H1 (cell line): ENCODE results near the gene ST6GALNAC3. TPM values are rescaled to one million over a fixed set of nuclear protein-coding genes. Genes with fewer than 3 reads are reported as not detected.

Experiments used
- CTCF ChIA-PET: fragments of 300-600 bp; sonication (Branson Sonifier 250); formaldehyde crosslinking; loops from one replicate; lab custom pipeline; 2021; ENCODE audit not compliant: partially characterized antibody; lab: Charles Lee
- POLR2A ChIA-PET: fragments of 300-600 bp; sonication (Branson Sonifier 250); formaldehyde crosslinking; loops from one replicate; lab custom pipeline; 2021; ENCODE audit warnings: inconsistent platforms; ENCODE audit not compliant: partially characterized antibody; lab: Charles Lee
- DNase-seq, 2 experiments: peaks; one replicate each; pipeline versions ENCODE4 v3.0.0 to v3.0.0-alpha.2; 2010 to 2022; ENCODE audit warnings: low spot score in 2 of 2, low read depth in 1 of 2, mixed read lengths in 1 of 2
- FAIRE-seq: peaks from 2 replicates; lab custom pipeline; 2011; peaks lifted over from hg19 to GRCh38; lab: Jason Lieb, UNC
- H2AFZ ChIP-seq: 2 replicates; pipeline ENCODE4 v1.8.1; 2012; ENCODE audit warnings: low read length, inconsistent platforms
- H2AK5ac ChIP-seq: 2 replicates; pipeline ENCODE4 v1.6.1; 2013; ENCODE audit warnings: low read depth, low read length
- H2BK120ac ChIP-seq: replicated peaks from 2 replicates; pipeline ENCODE3; 2013; ENCODE audit warnings: low read depth, low read length, inconsistent platforms
- H2BK12ac ChIP-seq: 2 replicates; pipeline ENCODE4 v1.6.1; 2013; ENCODE audit warnings: low read depth, low read length
- H2BK15ac ChIP-seq: 2 replicates; pipeline ENCODE4 v1.6.1; 2013; ENCODE audit warnings: low read length
- H2BK20ac ChIP-seq: 2 replicates; pipeline ENCODE4 v1.6.1; 2013; ENCODE audit warnings: low read length
- H2BK5ac ChIP-seq: 2 replicates; pipeline ENCODE4 v1.6.1; 2013; ENCODE audit warnings: low read depth, low read length
- H3K14ac ChIP-seq: 2 replicates; pipeline ENCODE4 v1.6.1; 2013; ENCODE audit warnings: inconsistent platforms; ENCODE audit not compliant: insufficient read length
- H3K18ac ChIP-seq: 2 replicates; pipeline ENCODE4 v1.6.1; 2013; ENCODE audit warnings: low read length; ENCODE audit errors: extremely low read depth
- H3K23ac ChIP-seq: 2 replicates; pipeline ENCODE4 v1.6.1; 2013; ENCODE audit warnings: inconsistent platforms; ENCODE audit not compliant: insufficient read length
- H3K23me2 ChIP-seq: 2 replicates; pipeline ENCODE4 v1.6.1; 2013; ENCODE audit warnings: low read depth, low read length
- H3K27ac ChIP-seq: 2 replicates; pipeline ENCODE4 v1.6.1; 2011; ENCODE audit warnings: low read depth, low read length, inconsistent platforms
- H3K27me3 ChIP-seq, 4 experiments: replicated peaks in 1 of 4; 1 replicate in 1 of 4; 2 replicates in 3 of 4; pipeline versions ENCODE4 v1.6.1 to v1.8.1; 2011 to 2013; ENCODE audit warnings: low read length in 3 of 4, mild to moderate bottlenecking in 3 of 4, inconsistent platforms in 2 of 4, mixed read lengths in 2 of 4, moderate library complexity in 1 of 4; ENCODE audit not compliant: control insufficient read depth in 3 of 4, insufficient read depth in 3 of 4; ENCODE audit errors: extremely low read depth in 1 of 4
- H3K36me3 ChIP-seq, 4 experiments: 2 replicates each; pipeline versions ENCODE4 v1.6.1 to v1.8.1; 2011 to 2013; ENCODE audit warnings: mild to moderate bottlenecking in 4 of 4, low read length in 3 of 4, moderate library complexity in 2 of 4, control low read depth in 1 of 4, inconsistent platforms in 1 of 4; ENCODE audit not compliant: insufficient read depth in 4 of 4, control insufficient read depth in 2 of 4
- H3K4ac ChIP-seq: replicated peaks from 2 replicates; pipeline ENCODE3; 2013; ENCODE audit warnings: low read length, low read depth, mixed read lengths, inconsistent platforms; ENCODE audit not compliant: insufficient read length
- H3K4me1 ChIP-seq, 4 experiments: replicated peaks in 1 of 4; 1 replicate in 1 of 4; 2 replicates in 3 of 4; pipeline versions ENCODE4 v1.6.1 to v1.8.1; 2011 to 2013; ENCODE audit warnings: low read length in 3 of 4, inconsistent platforms in 2 of 4, mixed read lengths in 1 of 4; ENCODE audit not compliant: insufficient read depth in 4 of 4, control insufficient read depth in 3 of 4
- H3K4me2 ChIP-seq, 2 experiments: 2 replicates each; pipeline versions ENCODE4 v1.6.1 to v1.8.1; 2011 to 2013; ENCODE audit warnings: low read depth in 2 of 2, low read length in 2 of 2, control low read depth in 1 of 2, inconsistent platforms in 1 of 2, mild to moderate bottlenecking in 1 of 2; ENCODE audit not compliant: insufficient read depth in 1 of 2
- H3K4me3 ChIP-seq, 4 experiments: fragments of 200-600, 300-600 bp in 1 of 4; sonication (generic), shearing (Covaris generic), sonication (Bioruptor Twin) in 1 of 4; 2 replicates each; pipeline versions ENCODE4 v1.5.1 to v1.8.1; 2011 to 2016; ENCODE audit warnings: low read length in 4 of 4, low read depth in 3 of 4, control low read depth in 2 of 4, inconsistent platforms in 2 of 4, mild to moderate bottlenecking in 2 of 4, mixed read lengths in 1 of 4, moderate library complexity in 1 of 4; ENCODE audit not compliant: insufficient read depth in 2 of 4; ENCODE audit errors: extremely low read depth in 1 of 4
- H3K56ac ChIP-seq: replicated peaks from 2 replicates; pipeline ENCODE3; 2013; ENCODE audit warnings: low read depth, mild to moderate bottlenecking, mixed read lengths, low read length, inconsistent platforms; ENCODE audit not compliant: insufficient read length
- H3K79me1 ChIP-seq: 2 replicates; pipeline ENCODE4 v1.6.1; 2013; ENCODE audit warnings: low read depth, low read length, control low read depth
- H3K79me2 ChIP-seq, 2 experiments: 2 replicates each; pipeline versions ENCODE4 v1.6.1 to v1.8.1; 2012 to 2013; ENCODE audit warnings: low read length in 2 of 2, mild to moderate bottlenecking in 2 of 2, inconsistent platforms in 1 of 2; ENCODE audit not compliant: insufficient read depth in 2 of 2, control insufficient read depth in 1 of 2
- H3K9ac ChIP-seq, 4 experiments: replicated peaks in 1 of 4; 1 replicate in 1 of 4; 2 replicates in 3 of 4; pipeline versions ENCODE4 v1.6.1 to v1.8.1; 2011 to 2013; ENCODE audit warnings: low read depth in 3 of 4, low read length in 3 of 4, control low read depth in 2 of 4, mild to moderate bottlenecking in 2 of 4, moderate library complexity in 2 of 4, inconsistent platforms in 1 of 4; ENCODE audit errors: extremely low read depth in 1 of 4
- H3K9me3 ChIP-seq, 2 experiments: 2 replicates each; pipeline versions ENCODE4 v1.6.1 to v1.8.1; 2012 to 2013; ENCODE audit warnings: mild to moderate bottlenecking in 2 of 2, moderate library complexity in 2 of 2, control low read depth in 1 of 2, inconsistent platforms in 1 of 2, low read depth in 1 of 2, low read length in 1 of 2, mixed read lengths in 1 of 2; ENCODE audit not compliant: insufficient read depth in 2 of 2
- H4K20me1 ChIP-seq, 2 experiments: replicated peaks in 1 of 2; 2 replicates each; pipeline versions ENCODE3 to v1.8.1; 2011 to 2013; ENCODE audit warnings: inconsistent platforms in 2 of 2, low read length in 2 of 2, mild to moderate bottlenecking in 1 of 2; ENCODE audit not compliant: insufficient read depth in 2 of 2, control insufficient read depth in 1 of 2
- H4K5ac ChIP-seq: 2 replicates; pipeline ENCODE4 v1.6.1; 2013; ENCODE audit warnings: low read length, low read depth, mixed read lengths, inconsistent platforms; ENCODE audit not compliant: insufficient read length
- H4K8ac ChIP-seq: 2 replicates; pipeline ENCODE4 v1.8.0; 2013; ENCODE audit warnings: mild to moderate bottlenecking, moderate library complexity, low read length, inconsistent platforms; ENCODE audit not compliant: insufficient read depth; ENCODE audit errors: extremely low read depth
- H4K91ac ChIP-seq: replicated peaks from 2 replicates; pipeline ENCODE3; 2013; ENCODE audit warnings: low read length, mixed read lengths, inconsistent platforms; ENCODE audit not compliant: insufficient read length
- WGBS, 2 experiments: shearing (Covaris generic) in 1 of 2; methylation state at CpG; one replicate each; pipeline versions ENCODE4 v1.1.6 to v1.1.7; 2013 to 2015; ENCODE audit warnings: low lambda C conversion rate in 2 of 2, mixed read lengths in 2 of 2, inconsistent platforms in 1 of 2, low coverage in 1 of 2, missing lambda C conversion rate in 1 of 2; ENCODE audit not compliant: insufficient replicate concordance in 2 of 2, insufficient coverage in 1 of 2, insufficient read length in 1 of 2; ENCODE audit errors: extremely low coverage in 1 of 2, missing lambda C conversion rate in 1 of 2; 5-methylcytosine and 5-hydroxymethylcytosine counted together
- polyA plus RNA-seq, 7 experiments: library from polyadenylated mRNA; depleted of rRNA in 3 of 7; stranded (reverse) in 5 of 7; unstranded in 2 of 7; fragments of >200 nt in 5 of 7; fragments of 200-250 nt in 2 of 7; gene quantifications; 1 replicate in 5 of 7; 2 replicates in 1 of 7; 4 replicates in 1 of 7; pipeline versions ENCODE4 v1.2.1 to v1.2.3, GENCODE V29; 2011 to 2013; ENCODE audit warnings: missing spikeins in 2 of 7, mixed read lengths in 2 of 7
- total RNA-seq: library from RNA; stranded (reverse); fragmentation: NEBNext Ultra II Directional; extraction: Animal tissue kit (Norgen Biotek cat#: 25700); gene quantifications from 2 replicates; pipeline ENCODE4 v1.2.1, GENCODE V29; 2021
- TF ChIP-seq, protein P1 (sequence below): IDR thresholded peaks from 2 replicates; pipeline ENCODE4 v1.6.1; 2012; ENCODE audit warnings: low read length, inconsistent platforms

Gene ST6GALNAC3
- total and polyA plus RNA-seq, 2 of the 8 experiments (the other 6 are each of a cell fraction or from before 2014, with no cell fraction given), result 4.9 to 19.0 TPM

DNA sequence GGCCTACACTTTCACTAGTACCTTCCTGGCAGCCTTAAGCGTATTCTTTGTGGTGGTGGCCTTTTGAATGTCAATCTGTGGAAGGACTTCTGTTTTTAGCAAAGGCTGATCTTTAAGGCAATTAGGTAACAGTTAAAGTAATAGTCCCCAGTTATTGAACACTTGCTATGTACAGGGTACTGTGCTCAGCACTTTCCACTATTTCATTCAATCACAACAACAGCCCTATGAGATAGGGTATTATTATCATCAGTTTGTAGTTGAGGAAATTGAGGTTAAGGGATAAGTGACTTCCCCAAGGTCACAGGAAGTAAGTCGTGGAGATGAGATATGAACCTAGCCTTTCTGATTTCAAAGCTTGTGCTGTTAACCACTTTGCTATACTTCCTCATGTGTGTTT is 185.7 kb downstream of the ST6GALNAC3 start:
- H3K4me2 ChIP-seq, result no peak overlapping the region
- no peak overlapping the region for H3K27ac ChIP-seq
- H3K36me3 ChIP-seq, result no peaks in the 10 kb centered on the region
- H3K56ac ChIP-seq, result no peak overlapping the region
- no peak overlapping the region for H3K18ac ChIP-seq
- H2AK5ac ChIP-seq, result no peak overlapping the region
- 93% methylated on average over 2 of the region's 2 CpGs; no CpG with 5 or more reads in 1 of the 2 experiments for WGBS, 2 experiments
- H4K20me1 ChIP-seq, result no peaks in the 10 kb centered on the region
- no peak for DNase-seq
- no peak overlapping the region for H2AFZ ChIP-seq
- H4K91ac ChIP-seq, result no peak overlapping the region
- H3K23ac ChIP-seq, result no peak overlapping the region
- H3K4ac ChIP-seq, result no peak overlapping the region
- no peak overlapping the region for H3K9ac ChIP-seq
- H3K4me3 ChIP-seq, result no peak overlapping the region
- ChIA-PET POLR2A (no interaction called here), CTCF (interaction anchor here (0.6 kb wide), 1 partner anchor 228 kb away, joined by 3 read pairs; no protein-coding TSS in a partner anchor)
- no peak for FAIRE-seq
- no peaks in the 10 kb centered on the region; the same call in 1 of the 2 replicates for H3K23me2 ChIP-seq
- 0 out of 4 replicates have a peak, but pooled peaks cover 0 to 2% of the 10 kb centered on the region in 2 experiments for H3K79me2 ChIP-seq
- H2BK120ac ChIP-seq, result no peak overlapping the region
- H2BK12ac ChIP-seq, result no peak overlapping the region
- no peak overlapping the region for H2BK5ac ChIP-seq
- H4K5ac ChIP-seq, result no peak overlapping the region
- H2BK20ac ChIP-seq, result no peak overlapping the region
- H4K8ac ChIP-seq, result no peak overlapping the region
- no peaks in the 10 kb centered on the region for H3K9me3 ChIP-seq
- peaks cover 0 to 2% (median 0%) of the 10 kb centered on the region in 4 experiments; a peak in 1 of 7 replicates for H3K27me3 ChIP-seq
- TF ChIP-seq, protein P1, sequence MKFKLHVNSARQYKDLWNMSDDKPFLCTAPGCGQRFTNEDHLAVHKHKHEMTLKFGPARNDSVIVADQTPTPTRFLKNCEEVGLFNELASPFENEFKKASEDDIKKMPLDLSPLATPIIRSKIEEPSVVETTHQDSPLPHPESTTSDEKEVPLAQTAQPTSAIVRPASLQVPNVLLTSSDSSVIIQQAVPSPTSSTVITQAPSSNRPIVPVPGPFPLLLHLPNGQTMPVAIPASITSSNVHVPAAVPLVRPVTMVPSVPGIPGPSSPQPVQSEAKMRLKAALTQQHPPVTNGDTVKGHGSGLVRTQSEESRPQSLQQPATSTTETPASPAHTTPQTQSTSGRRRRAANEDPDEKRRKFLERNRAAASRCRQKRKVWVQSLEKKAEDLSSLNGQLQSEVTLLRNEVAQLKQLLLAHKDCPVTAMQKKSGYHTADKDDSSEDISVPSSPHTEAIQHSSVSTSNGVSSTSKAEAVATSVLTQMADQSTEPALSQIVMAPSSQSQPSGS, result no peak
- TF ChIP-seq, all 59 proteins: peak for 0
- Histone ChIP-seq H3K14ac (no peak overlapping the region), H2BK15ac (no peak overlapping the region), H3K79me1 (no peaks in the 10 kb centered on the region), H3K4me1 (no peaks in the 10 kb centered on the region)
